ENCODE results near the gene YJEFN3. TPM values are rescaled to one million over a fixed set of nuclear protein-coding genes. Genes with fewer than 3 reads are reported as not detected.

YJEFN3 gene
- polyA plus RNA-seq, 1 donor (not counting 4 experiments of a cell fraction or from before 2014, with no cell fraction given) = 1.2 TPM

- Histone ChIP-seq H3K9me3 (ENCODE audit: control insufficient read depth, low read depth, low read length) (no peaks in the 10 kb centered on the region), H3K9ac (ENCODE audit: control insufficient read depth, extremely low read depth, insufficient read depth, low read length) (no peak overlapping the region), H2AFZ (ENCODE audit: control insufficient read depth, low read length) (no peak overlapping the region), H3K9me1 (ENCODE audit: control insufficient read depth, extremely low read depth, insufficient read depth, low read length) (no peaks in the 10 kb centered on the region), H3K36me3 (ENCODE audit: control insufficient read depth in 2 of 2, extremely low read depth in 1 of 2, insufficient read depth in 2 of 2, low read length in 2 of 2) (no peaks in the 10 kb centered on the region), H3K4me3 (ENCODE audit: control insufficient read depth in 2 of 3, extremely low read depth in 1 of 3, insufficient read depth in 2 of 3, low read depth in 1 of 3, low read length in 3 of 3) (no peak overlapping the region), H3K27me3 (ENCODE audit: control insufficient read depth, extremely low read depth, insufficient read depth, low read length) (no peaks in the 10 kb centered on the region), H3K4me1 (ENCODE audit: control insufficient read depth, extremely low read depth, insufficient read depth, low read length) (no peaks in the 10 kb centered on the region), H3K79me2 (ENCODE audit: control insufficient read depth, insufficient read depth, low read length) (no peaks in the 10 kb centered on the region), H3K4me2 (ENCODE audit: control insufficient read depth, extremely low read depth, insufficient read depth, low read depth, low read length) (no peak overlapping the region), H3K27ac (ENCODE audit: control insufficient read depth, insufficient read depth, low read length) (no peak overlapping the region), H4K20me1 (ENCODE audit: control insufficient read depth, extremely low read depth, insufficient read depth, low read length) (no peaks in the 10 kb centered on the region)
- dilution Hi-C loops (cut with MboI; ENCODE audit: extremely low pct_ligation_motif_present, low sequenced_read_pairs) = no loop called here
- TF ChIP-seq CTCF (optimal IDR thresholded peaks at IDR 0.05 in 1 of 3, IDR thresholded peaks at IDR 0.05 in 1 of 3, conservative IDR thresholded peaks at IDR 0.05 in 1 of 3; ENCODE audit: extremely low read depth in 1 of 3, insufficient read depth in 2 of 3, low read length in 3 of 3) (no peak), EZH2 (IDR thresholded peaks at IDR 0.05; ENCODE audit: low read length) (no peak)
- FAIRE-seq (no peak), DNase-seq (ENCODE audit: low read depth, low spot score) (no peak)
Measured at GRCh38 chr19:19558055-19558454, 29.3 kb downstream of the YJEFN3 start.

GRCh38 chr19:19558636-19559035 is 29.9 kb downstream of the YJEFN3 start:
- no peak for FAIRE-seq
- Histone ChIP-seq H3K79me2 (ENCODE audit: control insufficient read depth, insufficient read depth, low read length) (no peaks in the 10 kb centered on the region), H3K9me1 (ENCODE audit: control insufficient read depth, extremely low read depth, insufficient read depth, low read length) (no peaks in the 10 kb centered on the region), H3K9me3 (ENCODE audit: control insufficient read depth, low read depth, low read length) (no peaks in the 10 kb centered on the region), H3K27ac (ENCODE audit: control insufficient read depth, insufficient read depth, low read length) (no peak overlapping the region), H3K27me3 (ENCODE audit: control insufficient read depth, extremely low read depth, insufficient read depth, low read length) (no peaks in the 10 kb centered on the region), H4K20me1 (ENCODE audit: control insufficient read depth, extremely low read depth, insufficient read depth, low read length) (no peaks in the 10 kb centered on the region), H3K4me1 (ENCODE audit: control insufficient read depth, extremely low read depth, insufficient read depth, low read length) (no peaks in the 10 kb centered on the region), H3K36me3 (ENCODE audit: control insufficient read depth in 2 of 2, extremely low read depth in 1 of 2, insufficient read depth in 2 of 2, low read length in 2 of 2) (no peaks in the 10 kb centered on the region), H3K4me3 (ENCODE audit: control insufficient read depth in 2 of 3, extremely low read depth in 1 of 3, insufficient read depth in 2 of 3, low read depth in 1 of 3, low read length in 3 of 3) (no peak overlapping the region), H3K4me2 (ENCODE audit: control insufficient read depth, extremely low read depth, insufficient read depth, low read depth, low read length) (no peak overlapping the region), H3K9ac (ENCODE audit: control insufficient read depth, extremely low read depth, insufficient read depth, low read length) (no peak overlapping the region), H2AFZ (ENCODE audit: control insufficient read depth, low read length) (no peak overlapping the region)
- DNase-seq (ENCODE audit: low read depth, low spot score) = no peak
- TF ChIP-seq CTCF (optimal IDR thresholded peaks at IDR 0.05 in 1 of 3, IDR thresholded peaks at IDR 0.05 in 1 of 3, conservative IDR thresholded peaks at IDR 0.05 in 1 of 3; ENCODE audit: extremely low read depth in 1 of 3, insufficient read depth in 2 of 3, low read length in 3 of 3) = no peak
- no peak for TF ChIP-seq EZH2 (IDR thresholded peaks at IDR 0.05; ENCODE audit: low read length)
- dilution Hi-C loops (cut with MboI; ENCODE audit: extremely low pct_ligation_motif_present, low sequenced_read_pairs) = no loop called here
